Urinary bladder (tissue), 2 donors: ENCODE data around the gene STARD4. TPM values are rescaled to one million over a fixed set of nuclear protein-coding genes. Genes with fewer than 3 reads are reported as not detected.

Experiments used
- polyA plus RNA-seq: library from polyadenylated mRNA; stranded (reverse); fragments of 200-250 nt; gene quantifications from one replicate; pipeline ENCODE4 v1.2.3, GENCODE V29; 2013
- total RNA-seq: library from RNA; depleted of rRNA; stranded (reverse); fragments of >200 nt; gene quantifications from one replicate; pipeline ENCODE4 v1.2.3, GENCODE V29; 2014
- donor health status: healthy.

The STARD4 gene
- total and polyA plus RNA-seq, 2 donors, result 6.8 to 77.2 TPM

Other genes with a start within 250 kb of the STARD4 start
- gene NREP, start 244.7 kb upstream of the STARD4 start, total RNA-seq, result 372 TPM
- 24.6 TPM for gene NREP, start 244.7 kb upstream of the STARD4 start, polyA plus RNA-seq